Posterior vena cava (tissue), 2 donors: ENCODE data around the gene KCNQ4. TPM values are rescaled to one million over a fixed set of nuclear protein-coding genes. Genes with fewer than 3 reads are reported as not detected.

Experiments
- DNase-seq: peaks from one replicate; pipeline ENCODE4 v3.0.0-alpha.2; 2020; ENCODE audit warnings: low spot score
- intact Hi-C, 2 donors: fragments of 100-400 bp; cut with DNase I; formaldehyde crosslinking; loops; one replicate each; pipeline versions ENCODE4 v1.14.1 to v1.14.2; 2022 to 2023
- total RNA-seq, 2 donors: library from RNA; stranded (reverse); fragmentation: NEBNext Ultra II Directional; extraction: Animal tissue kit (Norgen Biotek cat#: 25700); gene quantifications; one replicate each; pipeline ENCODE4 v1.2.1, GENCODE V29; 2021
- donor health status: DM: yes; HTN: yes; CAD: no.
- donor health status: DM: yes; HTN: yes; CAD: no.

The KCNQ4 gene
- total RNA-seq, 2 donors from 2014 or later: 10.3 to 11.4 TPM

DNA sequence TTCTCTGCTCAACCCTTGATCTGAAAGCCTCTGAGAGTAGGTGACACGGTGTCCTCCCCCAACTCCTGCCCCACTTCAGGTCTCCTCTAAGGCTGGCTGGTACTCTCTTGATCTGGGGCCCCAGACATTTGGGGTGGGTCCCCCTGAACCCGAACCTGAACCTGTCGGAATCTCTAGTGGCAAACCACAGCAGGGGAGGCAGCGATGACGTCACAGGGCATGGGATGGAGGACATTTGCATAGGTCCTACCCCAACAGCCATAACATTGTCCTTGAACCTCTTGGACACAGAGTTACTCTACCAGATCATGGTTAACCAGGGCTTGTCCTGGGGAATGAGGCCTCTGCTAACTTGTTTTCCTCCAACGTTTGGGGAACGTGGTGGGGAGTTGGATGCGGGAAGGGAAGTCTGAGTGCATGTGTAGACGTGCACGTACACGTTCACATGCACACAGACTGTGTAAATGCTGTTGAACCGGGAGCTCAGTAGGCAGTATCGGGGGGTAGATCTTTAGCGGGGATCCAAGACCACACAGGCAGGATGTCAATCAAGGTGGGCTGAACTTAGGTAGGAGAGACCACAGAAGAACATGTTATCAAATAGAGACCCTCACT lies 46.2 kb downstream of the KCNQ4 start:
- intact Hi-C loops: loop anchor here (10.0 kb wide), 2 partner anchors 195 to 205 kb away; no protein-coding TSS in a partner anchor
- peak; percentile 51 for DNase-seq

DNA sequence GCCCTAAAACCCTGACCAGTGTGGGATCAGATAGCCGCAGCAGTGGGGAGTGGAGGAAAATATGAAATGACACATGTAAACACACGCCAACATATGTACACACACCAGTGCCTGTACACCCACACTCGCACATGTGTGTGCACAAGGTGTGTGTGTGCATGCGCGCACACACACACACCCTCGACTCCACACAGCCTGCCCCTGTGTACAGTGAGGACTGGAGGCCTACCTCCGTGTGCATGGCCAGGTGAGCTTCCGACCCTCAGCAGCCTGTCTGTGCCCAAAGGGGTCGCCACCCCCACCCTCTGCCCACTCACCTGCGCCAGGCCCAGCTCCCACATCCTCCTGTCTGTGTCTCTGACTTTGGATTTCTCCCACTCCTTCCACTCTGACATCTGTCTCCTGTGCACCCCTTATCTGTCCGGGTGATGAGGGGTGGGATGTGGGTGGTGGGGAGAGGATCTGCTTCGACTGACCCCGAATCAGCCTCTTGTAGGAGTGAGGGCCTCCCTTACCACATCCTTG lies 46.9 kb downstream of the KCNQ4 start:
- DNase-seq: peak; percentile 43
- intact Hi-C loops: loop anchor here in 1 of 2 donors (10.0 kb wide), 1 partner anchor 206 kb away; no protein-coding TSS in a partner anchor

GRCh38 chr1:40831001-40831732 lies 47.6 kb downstream of the KCNQ4 start:
- intact Hi-C loops: loop anchor here in 1 of 2 donors (10.0 kb wide), 1 partner anchor 206 kb away; no protein-coding TSS in a partner anchor
- DNase-seq: peak; percentile 76

GRCh38 chr1:40833979-40834378 lies 50.4 kb downstream of the KCNQ4 start:
- intact Hi-C loops: loop anchor here in 1 of 2 donors (10.0 kb wide), 1 partner anchor 209 kb away; no protein-coding TSS in a partner anchor

DNA sequence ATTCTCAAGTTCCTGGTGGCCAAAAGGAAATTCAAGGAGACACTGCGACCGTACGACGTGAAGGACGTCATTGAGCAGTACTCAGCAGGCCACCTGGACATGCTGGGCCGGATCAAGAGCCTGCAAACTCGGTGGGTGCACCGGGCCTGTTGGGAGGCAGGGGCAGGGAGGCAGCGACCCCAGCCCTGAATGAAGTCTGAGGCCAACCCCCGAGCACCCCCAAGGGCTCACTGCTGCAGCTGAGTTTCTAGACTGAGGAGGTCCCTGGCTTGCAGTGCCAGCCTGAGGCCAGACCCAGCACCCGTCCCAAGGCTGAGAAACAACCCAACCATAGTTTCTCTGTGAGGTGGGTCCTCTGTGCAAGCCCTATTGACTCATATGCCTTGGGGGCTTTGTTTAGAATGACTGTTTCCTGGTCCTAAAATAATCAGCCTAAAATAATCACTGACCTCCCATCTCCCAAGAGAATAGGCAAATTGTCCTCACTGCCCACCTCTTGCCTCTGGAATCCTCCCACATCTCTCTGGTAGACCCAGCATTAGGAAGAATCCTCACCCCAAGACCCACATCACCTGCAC lies 51.5 kb downstream of the KCNQ4 start:
- intact Hi-C loops: loop anchor here in 1 of 2 donors (10.0 kb wide), 1 partner anchor 210 kb away; no protein-coding TSS in a partner anchor

More at GRCh38 chr1:40833979-40834378, 50.4 kb downstream of the KCNQ4 start:
- DNase-seq: peak; percentile 62

GRCh38 chr1:40836283-40836682 lies 52.7 kb downstream of the KCNQ4 start:
- DNase-seq: no peak
- intact Hi-C loops: loop anchor here in 1 of 2 donors (10.0 kb wide), 1 partner anchor 211 kb away; no protein-coding TSS in a partner anchor

More for the DNA sequence above, 51.5 kb downstream of the KCNQ4 start:
- DNase-seq: peak; percentile 32

DNA sequence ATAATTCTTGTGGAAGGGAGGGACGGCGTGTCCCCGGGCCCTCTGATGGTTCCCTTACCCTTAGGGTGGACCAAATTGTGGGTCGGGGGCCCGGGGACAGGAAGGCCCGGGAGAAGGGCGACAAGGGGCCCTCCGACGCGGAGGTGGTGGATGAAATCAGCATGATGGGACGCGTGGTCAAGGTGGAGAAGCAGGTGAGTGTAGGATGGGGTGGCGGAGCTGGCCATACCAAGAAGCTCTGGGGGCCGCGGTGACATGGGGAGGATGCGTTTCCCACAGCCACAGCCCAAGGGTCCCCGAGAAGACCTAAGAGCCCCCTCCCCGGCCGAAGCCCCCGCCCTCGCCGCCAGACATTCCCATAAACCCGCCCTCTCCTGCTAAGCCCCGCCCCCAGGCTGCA lies 54.0 kb downstream of the KCNQ4 start:
- DNase-seq: peak; percentile 82
- intact Hi-C loops: loop anchor here in 1 of 2 donors (10.0 kb wide), 1 partner anchor 213 kb away; no protein-coding TSS in a partner anchor

GRCh38 chr1:40838045-40838979 lies 54.7 kb downstream of the KCNQ4 start:
- intact Hi-C loops: loop anchor here in 1 of 2 donors (10.0 kb wide), 1 partner anchor 214 kb away; no protein-coding TSS in a partner anchor
- peak; percentile 71 for DNase-seq

- peak; percentile 56 for DNase-seq
- intact Hi-C loops: loop anchor here in 1 of 2 donors (10.0 kb wide), 1 partner anchor 214 kb away; no protein-coding TSS in a partner anchor
These were observed 55.7 kb downstream of the KCNQ4 start for GRCh38 chr1:40838980-40839942.

DNA sequence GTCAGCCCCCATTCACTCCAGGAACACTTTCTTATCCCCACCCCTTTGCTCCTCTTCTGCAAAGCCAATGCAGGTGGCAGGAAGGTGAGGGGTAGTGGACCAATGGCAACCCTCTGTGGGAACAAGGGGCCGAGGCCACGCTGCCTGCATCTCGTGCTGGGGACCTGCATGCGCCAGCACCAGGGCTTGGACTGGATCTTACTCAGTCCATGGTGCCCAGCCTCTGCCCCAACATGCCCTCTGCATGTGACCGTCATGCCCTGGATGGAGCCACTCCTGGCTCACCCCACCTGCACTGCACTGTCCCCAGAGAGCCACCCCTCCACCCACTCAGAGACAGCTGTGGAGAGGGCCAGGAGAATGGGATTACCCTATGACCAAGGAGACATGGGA lies 56.4 kb downstream of the KCNQ4 start:
- peak; percentile 73 for DNase-seq
- intact Hi-C loops: loop anchor here in 1 of 2 donors (10.0 kb wide), 2 partner anchors 215 to 235 kb away; no protein-coding TSS in a partner anchor

DNA sequence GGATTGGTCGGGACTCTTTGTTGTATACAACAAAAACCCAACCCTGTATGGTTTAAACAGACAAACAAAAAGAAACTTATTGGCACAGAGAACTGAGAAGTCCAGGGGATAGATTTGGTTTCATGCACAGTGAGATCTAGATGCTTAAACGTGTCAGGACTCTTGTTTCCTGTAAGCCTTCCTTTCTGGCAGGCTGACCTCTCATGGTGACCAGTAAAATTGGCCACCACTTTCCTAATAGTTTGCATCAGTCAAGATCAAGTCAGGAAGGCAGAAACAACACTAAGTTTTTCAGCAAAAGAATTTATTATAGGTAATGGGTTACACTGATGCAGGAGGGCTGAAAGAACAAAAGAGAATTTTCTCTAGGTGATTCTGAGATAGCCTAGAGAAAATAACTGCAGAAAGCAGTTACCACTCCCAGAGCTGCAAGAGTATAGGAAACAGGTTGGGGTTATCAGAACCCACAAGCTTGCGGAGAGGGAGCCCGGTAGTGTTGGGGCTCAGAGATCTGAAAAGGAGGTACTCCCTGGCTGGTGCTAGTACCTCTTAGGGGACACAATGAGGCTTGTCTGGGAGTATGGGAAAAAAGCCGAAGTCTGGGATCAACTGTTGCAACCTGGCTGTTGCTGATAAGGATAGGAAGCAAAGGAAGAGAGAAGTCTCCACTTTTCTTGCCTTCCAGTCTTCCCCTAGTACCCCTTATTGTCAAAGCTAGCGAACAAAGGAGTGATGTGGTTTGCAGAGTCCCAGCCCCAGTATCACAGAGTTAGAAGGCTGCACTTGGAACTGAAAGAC lies 57.1 kb downstream of the KCNQ4 start:
- intact Hi-C loops: loop anchor here in 1 of 2 donors (10.0 kb wide), 1 partner anchor 236 kb away; no protein-coding TSS in a partner anchor
- DNase-seq: peak; percentile 5

DNA sequence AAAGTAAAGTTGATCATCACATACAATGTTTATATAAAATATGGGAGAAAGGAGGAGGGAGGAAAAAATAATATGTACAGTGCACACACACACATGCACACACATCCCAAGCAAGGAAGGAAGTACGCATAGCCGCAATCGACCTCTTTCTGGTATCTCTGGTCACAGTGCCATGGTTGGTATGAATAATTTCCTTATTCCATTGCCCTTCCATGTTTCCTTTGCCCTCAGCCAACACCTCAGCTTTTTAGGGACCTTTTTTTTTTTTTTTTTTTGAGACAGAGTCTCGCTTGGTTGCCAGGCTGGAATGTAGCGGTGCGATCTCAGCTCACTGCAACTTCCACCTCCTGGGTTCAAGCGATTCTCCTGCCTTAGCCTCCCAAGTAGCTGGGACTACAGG lies 58.0 kb downstream of the KCNQ4 start:
- DNase-seq: no peak
- intact Hi-C loops: loop anchor here in 1 of 2 donors (10.0 kb wide), 1 partner anchor 237 kb away; no protein-coding TSS in a partner anchor

DNA sequence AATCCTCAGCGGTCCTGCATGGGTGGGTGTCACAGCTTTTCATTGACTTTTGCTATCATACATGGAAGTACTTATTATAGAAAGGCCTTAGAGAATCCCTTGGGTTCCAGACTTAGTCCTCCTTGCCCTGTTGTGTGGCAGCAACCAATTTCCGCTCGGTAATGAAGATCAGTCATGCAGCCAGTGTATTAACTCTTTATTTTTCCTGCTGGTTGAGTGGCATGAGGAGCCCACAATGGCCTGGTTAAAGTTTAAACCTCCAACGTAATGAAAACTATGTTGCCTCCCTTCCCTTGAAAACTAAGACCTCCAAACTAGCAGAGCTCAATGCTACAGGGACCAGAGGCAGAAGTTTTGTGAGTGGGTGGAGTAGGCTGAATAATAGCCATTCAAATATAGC lies 58.6 kb downstream of the KCNQ4 start:
- intact Hi-C loops: loop anchor here in 1 of 2 donors (10.0 kb wide), 1 partner anchor 237 kb away; no protein-coding TSS in a partner anchor
- no peak for DNase-seq

GRCh38 chr1:40842691-40843090 lies 59.1 kb downstream of the KCNQ4 start:
- intact Hi-C loops: loop anchor here in 1 of 2 donors (10.0 kb wide), 1 partner anchor 238 kb away; no protein-coding TSS in a partner anchor
- no peak for DNase-seq

DNA sequence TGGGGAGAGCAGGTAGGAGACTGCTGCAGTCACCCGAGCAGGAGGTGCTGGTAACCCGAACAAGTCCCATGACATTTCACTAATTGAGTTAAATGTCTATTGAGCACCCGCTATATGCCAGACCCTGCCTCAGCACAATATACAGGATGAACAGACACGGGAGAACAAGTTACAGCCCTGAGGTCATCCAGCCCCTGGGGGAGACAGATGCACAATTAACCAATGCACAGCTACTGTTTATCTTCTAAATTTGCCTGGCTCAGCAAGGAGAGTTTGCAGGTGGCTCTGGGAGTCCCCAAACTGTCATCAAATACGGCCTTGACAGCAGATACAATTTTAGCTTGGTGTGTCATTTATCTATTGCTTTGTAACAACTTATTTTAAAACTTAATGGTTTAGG lies 60.5 kb downstream of the KCNQ4 start:
- intact Hi-C loops: loop anchor here (2.0 to 10.0 kb wide), 2 partner anchors 71 to 239 kb away; no protein-coding TSS in a partner anchor
- no peak for DNase-seq
